Body of pancreas (tissue), 4 donors: Measurements from ENCODE around the gene STT3A. TPM values are rescaled to one million over a fixed set of nuclear protein-coding genes. Genes with fewer than 3 reads are reported as not detected.

Source experiments
- ATAC-seq: fragments of 150-250 bp; one replicate; pipeline ENCODE4 v1.9.1; 2016
- DNase-seq, 4 donors: peaks; one replicate each; pipeline ENCODE4 v3.0.0-alpha.2; 2019
- H3K27ac ChIP-seq, 4 donors: fragments of 200-600 bp; sonication (generic); 1 replicate in 3 of 4; 2 replicates in 1 of 4; pipeline versions ENCODE4 v1.5.1 to v1.6.1; 2016 to 2019; ENCODE audit warnings: mild to moderate bottlenecking in 1 of 4, mixed read lengths in 1 of 4, moderate library complexity in 1 of 4
- H3K27me3 ChIP-seq, 2 donors: fragments of 200-600 bp; sonication (generic); one replicate each; pipeline ENCODE4 v1.6.0; 2016; ENCODE audit warnings: mild to moderate bottlenecking in 1 of 2
- H3K36me3 ChIP-seq, 2 donors: fragments of 200-600 bp; sonication (generic); replicated peaks in 1 of 2; 2 replicates each; pipeline ENCODE4 v1.5.1; 2016; ENCODE audit warnings: low read depth in 2 of 2; ENCODE audit not compliant: insufficient read depth in 1 of 2
- H3K4me1 ChIP-seq: fragments of 200-600 bp; sonication (generic); one replicate; pipeline ENCODE4 v1.6.0; 2016
- H3K4me3 ChIP-seq, 2 donors: fragments of 200-600 bp; sonication (generic); 1 replicate in 1 of 2; 2 replicates in 1 of 2; pipeline ENCODE4 v1.5.1; 2016 to 2019
- H3K9me3 ChIP-seq, 3 donors: fragments of 200-600 bp; sonication (generic); 1 replicate in 2 of 3; 2 replicates in 1 of 3; pipeline ENCODE4 v1.5.1; 2016
- CTCF ChIP-seq, 7 experiments: fragments of 450-650 bp in 4 of 7; fragments of 200-600 bp in 3 of 7; sonication (generic) in 3 of 7; IDR thresholded peaks; one replicate each; pipeline ENCODE4 v1.5.1; 2016 to 2019; ENCODE audit warnings: antibody characterized with exemption in 7 of 7
- POLR2A ChIP-seq, 3 donors: fragments of 450-650 bp; IDR thresholded peaks; one replicate each; pipeline ENCODE4 v1.6.1; 2016; ENCODE audit warnings: antibody characterized with exemption in 3 of 3, mild to moderate bottlenecking in 2 of 3
- WGBS, 2 donors: methylation state at CpG; one replicate each; pipeline ENCODE4 v1.1.5; 2017; 5-methylcytosine and 5-hydroxymethylcytosine counted together
- intact Hi-C: fragments of 100-400 bp; cut with DNase I; formaldehyde crosslinking; loops from one replicate; pipeline ENCODE4 v1.15.1; 2023
- total RNA-seq, 2 donors: library from RNA; depleted of rRNA; stranded (reverse); fragments of >200 nt; gene quantifications; one replicate each; pipeline ENCODE4 v1.1.0, GENCODE V29; 2016

STT3A gene
- total RNA-seq, 2 donors from 2014 or later, result 22.1 to 70.3 TPM

DNA sequence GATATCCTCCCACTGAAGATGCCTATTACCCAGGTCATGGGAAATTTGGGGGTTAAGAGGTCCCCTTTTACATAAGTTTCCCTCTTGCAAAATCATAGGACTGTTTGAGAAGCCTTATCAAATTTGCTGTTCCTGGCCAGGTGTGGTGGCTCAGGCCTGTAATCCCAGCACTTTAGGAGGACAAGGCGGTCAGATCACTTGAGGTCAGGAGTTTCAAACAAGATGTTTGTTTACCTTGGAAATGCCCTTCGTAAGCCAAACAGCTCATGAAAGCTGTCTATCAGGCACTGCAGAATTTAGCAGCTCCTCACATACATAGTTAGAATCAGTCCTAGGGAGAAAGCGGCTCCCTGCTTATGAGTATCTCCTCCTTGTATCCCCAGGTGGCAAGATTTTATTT is 28.3 kb upstream of the STT3A start:
- H3K4me3 ChIP-seq, result no peak overlapping the region
- H3K36me3 ChIP-seq, result no peaks in the 10 kb centered on the region
- H3K27me3 ChIP-seq, result no peaks in the 10 kb centered on the region
- H3K9me3 ChIP-seq, result no peaks in the 10 kb centered on the region
- intact Hi-C loops, result no loop called here
- TF ChIP-seq POLR2A (IDR thresholded peaks at IDR 0.05) (no peak), CTCF (IDR thresholded peaks at IDR 0.05) (no peak)
- H3K4me1 ChIP-seq, result no peaks in the 10 kb centered on the region
- H3K27ac ChIP-seq, result no peak overlapping the region
- 67 to 70% methylated on average over 3 of the region's 3 CpGs for WGBS, 2 donors
- no peak for ATAC-seq
- DNase-seq, result no peak

DNA sequence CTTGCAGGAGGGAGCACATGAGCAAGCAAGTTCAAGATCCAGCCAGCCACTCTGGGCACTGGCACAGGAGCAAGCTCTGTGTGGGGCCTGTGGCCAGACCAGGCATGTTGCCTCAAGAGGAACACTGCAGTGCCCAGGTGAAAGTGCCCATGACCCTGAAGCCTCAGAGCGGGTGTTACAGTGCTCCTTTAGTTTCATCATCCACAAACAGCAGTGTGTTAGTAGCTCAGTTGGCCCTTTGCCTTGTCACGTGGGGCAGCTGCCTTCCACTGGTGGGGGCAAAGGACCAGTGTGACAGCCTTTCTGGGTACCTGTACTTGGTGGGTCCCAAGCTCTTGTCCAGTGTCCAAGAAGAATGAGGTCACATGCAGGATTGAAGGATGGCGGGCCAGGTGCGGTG is 26.4 kb upstream of the STT3A start:
- H3K36me3 ChIP-seq, result no peaks in the 10 kb centered on the region
- 91 to 92% methylated on average over 3 to 4 of the region's 4 CpGs for WGBS, 2 donors
- H3K4me3 ChIP-seq, result no peak overlapping the region
- no peaks in the 10 kb centered on the region for H3K9me3 ChIP-seq
- H3K27ac ChIP-seq, result no peak overlapping the region
- intact Hi-C loops, result no loop called here
- H3K4me1 ChIP-seq, result peaks cover 15% of the 10 kb centered on the region
- H3K27me3 ChIP-seq, result no peaks in the 10 kb centered on the region
- no peak for ATAC-seq
- no peak for TF ChIP-seq POLR2A (IDR thresholded peaks at IDR 0.05)
- TF ChIP-seq CTCF (IDR thresholded peaks at IDR 0.05), result no peak
- no peak for DNase-seq

DNA sequence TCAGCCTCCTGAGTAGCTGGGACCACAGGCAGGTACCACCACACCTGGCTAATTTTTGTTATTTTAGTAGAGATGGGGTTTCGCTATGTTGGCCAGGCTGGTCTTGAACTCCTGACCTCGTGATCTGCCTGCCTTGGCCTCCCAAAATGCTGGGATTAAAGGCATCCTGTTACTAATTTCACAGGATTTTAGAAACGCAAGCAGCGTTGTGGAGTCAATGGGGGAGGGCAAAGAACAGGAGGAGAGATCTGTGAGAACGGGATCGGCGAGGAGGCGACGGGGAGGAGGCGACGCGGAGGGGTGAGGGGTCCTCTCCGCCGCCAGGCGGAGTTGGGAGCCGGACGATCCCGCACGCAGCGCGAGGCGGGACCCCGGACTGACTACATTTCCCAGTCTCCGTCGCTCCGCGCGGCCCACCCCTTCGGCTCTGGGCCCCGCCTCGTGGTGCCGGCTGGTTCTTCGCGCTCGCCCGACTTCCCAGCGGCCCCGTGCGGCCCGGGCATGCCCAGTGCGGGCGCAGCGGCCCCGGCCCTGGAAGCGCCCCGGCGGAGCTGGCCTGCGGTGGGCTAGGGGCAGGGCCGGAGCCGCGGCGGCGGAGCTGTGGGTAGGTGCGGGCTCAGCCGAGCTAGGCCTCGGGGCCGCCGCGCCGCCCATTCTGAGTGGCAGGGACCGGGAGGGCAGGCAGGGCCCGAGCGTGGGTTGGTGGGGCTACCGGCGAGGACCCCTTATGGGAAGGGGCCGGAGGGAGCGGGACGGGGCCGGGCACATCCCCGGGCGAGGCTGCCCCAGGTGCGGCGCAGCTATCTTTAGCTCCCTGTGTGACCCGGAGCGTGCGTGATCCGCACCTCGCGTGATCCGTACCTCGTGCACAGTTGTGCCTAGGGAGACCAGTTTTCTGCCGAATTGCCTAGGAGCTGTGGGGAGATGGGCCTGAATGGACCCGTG is 23.4 kb upstream of the STT3A start, which contains the start of gene EI24:
Gene EI24, plus strand, starts transcription at position 508 of the 945 bp plus-strand sequence. CDS start 3,051 bp downstream, outside the sequence.
- Histone ChIP-seq H3K36me3 (peaks cover 0 to under 1% of the 10 kb centered on the region in 2 donors), H3K4me3 (peak within 1 kb of the TSS; percentile 63 to 70), H3K27ac (peak within 1 kb of the TSS; percentile 83 to 89 (median 86)), H3K27me3 (no peaks in the 10 kb centered on the region), H3K4me1 (peaks cover 27% of the 10 kb centered on the region), H3K9me3 (no peaks in the 10 kb centered on the region)
- intact Hi-C loops, result no loop called here
- WGBS, 2 donors, result 1 to 2% methylated on average over 30 to 60 of the region's 83 CpGs
- ATAC-seq (peak; percentile 98), DNase-seq (peak; percentile 91 to 94 (median 92))
- peak; percentile 46 to 80 (median 58) for TF ChIP-seq POLR2A (IDR thresholded peaks at IDR 0.05)
- peak; percentile 47 to 88 (median 74) for TF ChIP-seq CTCF (IDR thresholded peaks at IDR 0.05)

DNA sequence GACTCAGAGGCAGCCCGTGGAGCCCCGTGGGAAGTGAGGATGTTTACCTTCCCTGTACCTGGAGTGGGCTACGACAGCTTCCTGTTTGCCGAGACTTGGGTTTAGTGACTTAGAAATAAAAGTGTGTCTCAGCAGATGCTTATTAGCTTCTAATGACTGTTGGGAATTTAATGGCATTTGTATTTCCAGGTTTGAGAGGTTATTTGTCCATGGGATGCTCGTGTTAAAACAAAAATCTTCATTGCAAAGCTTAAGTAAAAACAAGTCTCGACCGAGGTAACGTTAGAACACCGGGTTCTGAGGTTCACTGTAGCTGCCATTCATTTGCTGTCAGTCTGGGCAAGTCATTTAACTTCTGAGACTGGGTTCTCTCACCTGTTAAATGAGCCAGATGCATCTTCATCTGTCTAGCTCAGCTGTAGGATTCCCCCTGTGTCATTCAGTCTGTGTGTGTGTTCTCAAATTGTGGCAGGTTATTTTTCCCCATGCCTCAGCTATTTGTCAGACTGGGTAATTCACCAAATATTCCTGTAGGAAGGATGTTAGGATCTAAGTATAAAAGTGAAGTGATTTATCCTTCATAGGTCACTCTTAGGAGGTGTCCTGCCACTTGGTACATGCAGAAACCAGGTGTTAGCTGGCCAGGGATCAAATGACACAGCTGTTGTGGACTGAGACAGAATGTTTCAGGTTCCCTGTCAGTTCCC is 22.6 kb upstream of the STT3A start:
- intact Hi-C loops, result loop anchor here (10.0 kb wide), 1 partner anchor 55 kb away; the partner anchor contains the start of gene CHEK1
- H3K27ac ChIP-seq, result peak overlapping the region; percentile 83 to 89 (median 86)
- no peaks in the 10 kb centered on the region for H3K27me3 ChIP-seq
- H3K9me3 ChIP-seq, result no peaks in the 10 kb centered on the region
- H3K36me3 ChIP-seq, result peaks cover 0 to 5% of the 10 kb centered on the region in 2 donors
- H3K4me3 ChIP-seq, result peak overlapping the region; percentile 63 to 70
- H3K4me1 ChIP-seq, result peaks cover 27% of the 10 kb centered on the region
- 0 to 2% methylated on average over 7 to 9 of the region's 9 CpGs for WGBS, 2 donors
- TF ChIP-seq POLR2A (IDR thresholded peaks at IDR 0.05) (no peak), CTCF (IDR thresholded peaks at IDR 0.05) (no peak)
- ATAC-seq (peak; percentile 30), DNase-seq (peak; percentile 65 to 85 (median 76))
